GM19468 (cell line): ENCODE data around the gene RPS21.
"Not testable (repeated sequence)": the region's sequence is repeated elsewhere in the genome, so short reads cannot be mapped to it uniquely, and the experiment has no call there.

Experiments used
- ATAC-seq: cut with Tn5 transposase; IDR thresholded peaks from one replicate; pipeline ENCODE4 v1.9.1; 2021; ENCODE audit warnings: mild to moderate bottlenecking, moderate library complexity, moderate number of reproducible peaks; ENCODE audit not compliant: unreplicated experiment; ENCODE audit errors: extremely low read depth

The RPS21 gene

GRCh38 chr20:62418709-62419487 is 32.0 kb downstream of the RPS21 start:
- no peak for ATAC-seq

GRCh38 chr20:62419759-62420158 is 32.9 kb downstream of the RPS21 start:
- ATAC-seq, result no peak

GRCh38 chr20:62420846-62421715 is 34.2 kb downstream of the RPS21 start:
- no peak for ATAC-seq

GRCh38 chr20:62421716-62421990 is 34.8 kb downstream of the RPS21 start:
- ATAC-seq, result no peak

GRCh38 chr20:62422636-62423325 is 35.9 kb downstream of the RPS21 start:
- no peak for ATAC-seq

- no peak for ATAC-seq
Observed at GRCh38 chr20:62423326-62423706, 36.4 kb downstream of the RPS21 start.

- ATAC-seq, result no peak
Observed at GRCh38 chr20:62424249-62425107, 37.6 kb downstream of the RPS21 start.

- ATAC-seq, result no peak
Observed at GRCh38 chr20:62425281-62426058, 38.6 kb downstream of the RPS21 start.

GRCh38 chr20:62426059-62426348 is 39.1 kb downstream of the RPS21 start:
- not testable (repeated sequence) for ATAC-seq

- ATAC-seq, result no peak
Observed at GRCh38 chr20:62426699-62427131, 39.8 kb downstream of the RPS21 start.

GRCh38 chr20:62427172-62428001 is 40.5 kb downstream of the RPS21 start, which contains the start of gene RBBP8NL:
RBBP8NL (minus strand) TSS chr20:62427539; CDS start chr20:62419647, 7,892 bp downstream.
- no peak for ATAC-seq

GRCh38 chr20:62428002-62428372 is 41.1 kb downstream of the RPS21 start:
- no peak for ATAC-seq

GRCh38 chr20:62428396-62429295 is 41.7 kb downstream of the RPS21 start:
- ATAC-seq, result no peak

GRCh38 chr20:62429455-62430310 is 42.8 kb downstream of the RPS21 start:
- no peak for ATAC-seq

GRCh38 chr20:62430311-62430853 is 43.5 kb downstream of the RPS21 start:
- ATAC-seq, result no peak

- ATAC-seq, result no peak
Observed at GRCh38 chr20:62430866-62431447, 44.1 kb downstream of the RPS21 start.
